NCI-H2107 (cell line): ENCODE results near the gene USP54.
"Not testable (repeated sequence)": the region's sequence is repeated elsewhere in the genome, so short reads cannot be mapped to it uniquely, and the experiment has no call there.

ENCODE experiments used
- DNase-seq: peaks from one replicate; lab custom pipeline; 2025; lab: John Stamatoyannopoulos, UW

The USP54 gene

GRCh38 chr10:73589563-73590126, 1.5 kb downstream of the USP54 start:
- DNase-seq: no peak

GRCh38 chr10:73588656-73589055, 2.5 kb downstream of the USP54 start:
- DNase-seq: no peak

- DNase-seq: no peak
Observed at GRCh38 chr10:73586583-73586984, 4.6 kb downstream of the USP54 start.

GRCh38 chr10:73585327-73585726, 5.8 kb downstream of the USP54 start:
- DNase-seq: no peak

- DNase-seq: no peak
Observed at GRCh38 chr10:73584737-73585136, 6.4 kb downstream of the USP54 start.

GRCh38 chr10:73581918-73582317, 9.2 kb downstream of the USP54 start:
- DNase-seq: no peak

GRCh38 chr10:73578927-73579326, 12.2 kb downstream of the USP54 start:
- not testable (repeated sequence) for DNase-seq

- no peak for DNase-seq
Observed at GRCh38 chr10:73577788-73578187, 13.4 kb downstream of the USP54 start.

GRCh38 chr10:73576890-73577591, 14.1 kb downstream of the USP54 start:
- no peak for DNase-seq

- no peak for DNase-seq
Observed at GRCh38 chr10:73576178-73576889, 14.8 kb downstream of the USP54 start.

- DNase-seq: not testable (repeated sequence)
Observed at GRCh38 chr10:73567025-73567424, 24.1 kb downstream of the USP54 start.

- DNase-seq: no peak
Observed at GRCh38 chr10:73561192-73561591, 29.9 kb downstream of the USP54 start.

GRCh38 chr10:73559590-73559989, 31.6 kb downstream of the USP54 start:
- DNase-seq: no peak

- DNase-seq: no peak
Observed at GRCh38 chr10:73556855-73557254, 34.3 kb downstream of the USP54 start.

GRCh38 chr10:73554721-73555120, 36.4 kb downstream of the USP54 start:
- DNase-seq: no peak

- no peak for DNase-seq
Observed at GRCh38 chr10:73553761-73554160, 37.4 kb downstream of the USP54 start.

- DNase-seq: no peak
Observed at GRCh38 chr10:73552819-73553715, 38.1 kb downstream of the USP54 start.

- DNase-seq: no peak
Observed at GRCh38 chr10:73551515-73551914, 39.6 kb downstream of the USP54 start.

- DNase-seq: no peak
Observed at GRCh38 chr10:73545357-73545756, 45.8 kb downstream of the USP54 start.

GRCh38 chr10:73537709-73538108, 53.4 kb downstream of the USP54 start:
- no peak for DNase-seq

GRCh38 chr10:73537288-73537687, 53.9 kb downstream of the USP54 start:
- no peak for DNase-seq

GRCh38 chr10:73534857-73535256, 56.3 kb downstream of the USP54 start:
- DNase-seq: no peak
